Endodermal cell (in vitro differentiated cells): Measurements from ENCODE around the gene GCLC. TPM values are rescaled to one million over a fixed set of nuclear protein-coding genes. Genes with fewer than 3 reads are reported as not detected.

ENCODE experiments used
- DNase-seq: peaks from one replicate; pipeline ENCODE4 v3.0.0-alpha.2; 2017
- H3K27ac ChIP-seq: 2 replicates; pipeline ENCODE4 v1.5.1; 2013; ENCODE audit warnings: mild to moderate bottlenecking, low read depth, low read length, moderate library complexity
- H3K27me3 ChIP-seq: 2 replicates; pipeline ENCODE4 v1.6.1; 2013; ENCODE audit warnings: mild to moderate bottlenecking, low read length, moderate library complexity; ENCODE audit not compliant: insufficient read depth, control insufficient read depth, poor library complexity, severe bottlenecking
- H3K36me3 ChIP-seq: 2 replicates; pipeline ENCODE4 v1.7.0; 2013; ENCODE audit warnings: mild to moderate bottlenecking, low read length, moderate library complexity; ENCODE audit not compliant: control insufficient read depth, insufficient read depth
- H3K4me1 ChIP-seq: one replicate; pipeline ENCODE4 v1.7.0; 2013; ENCODE audit warnings: low read length; ENCODE audit not compliant: control insufficient read depth, insufficient read depth
- H3K4me3 ChIP-seq: 2 replicates; pipeline ENCODE4 v1.5.1; 2013; ENCODE audit warnings: mild to moderate bottlenecking, low read length, moderate library complexity
- H3K9ac ChIP-seq: 2 replicates; pipeline ENCODE4 v1.6.1; 2013; ENCODE audit warnings: mild to moderate bottlenecking, low read length, moderate library complexity; ENCODE audit not compliant: poor library complexity, severe bottlenecking; ENCODE audit errors: extremely low read depth
- H3K9me3 ChIP-seq: 2 replicates; pipeline ENCODE4 v1.6.1; 2013; ENCODE audit warnings: mild to moderate bottlenecking, low read length, moderate library complexity; ENCODE audit not compliant: control insufficient read depth
- H3K27ac Mint-ChIP-seq: 2 replicates; pipeline ENCODE4 v1.8.0; 2020; ENCODE audit warnings: mixed read lengths
- H3K27me3 Mint-ChIP-seq: 2 replicates; pipeline ENCODE4 v1.8.0; 2021; ENCODE audit warnings: mild to moderate bottlenecking, mixed read lengths; ENCODE audit not compliant: insufficient read depth
- H3K36me3 Mint-ChIP-seq: 2 replicates; pipeline ENCODE4 v1.8.0; 2020; ENCODE audit warnings: low read depth, mixed read lengths
- H3K4me1 Mint-ChIP-seq: 2 replicates; pipeline ENCODE4 v1.8.0; 2020; ENCODE audit warnings: mixed read lengths
- H3K4me3 Mint-ChIP-seq: 2 replicates; pipeline ENCODE4 v1.8.0; 2020; ENCODE audit warnings: mild to moderate bottlenecking, moderate library complexity, mixed read lengths
- H3K9me3 Mint-ChIP-seq: 2 replicates; pipeline ENCODE4 v1.8.0; 2020; ENCODE audit warnings: mild to moderate bottlenecking, mixed read lengths
- WGBS, 2 experiments: methylation state at CpG; one replicate each; pipeline versions ENCODE4 v1.1.5 to v1.1.7; 2013; ENCODE audit warnings: missing lambda C conversion rate in 2 of 2, mixed read lengths in 1 of 2; ENCODE audit not compliant: insufficient coverage in 1 of 2, insufficient read length in 1 of 2; 5-methylcytosine and 5-hydroxymethylcytosine counted together
- total RNA-seq, 2 donors: library from RNA; stranded (reverse); fragmentation: NEBNext Ultra II Directional in 1 of 2; extraction: Animal tissue kit (Norgen Biotek cat#: 25700) in 1 of 2; gene quantifications; 2 replicates in 1 of 2; 3 replicates in 1 of 2; pipeline ENCODE4 v1.2.1, GENCODE V29; 2021
- TF ChIP-seq, protein P1 (sequence below): fragments of 200-600 bp; sonication (generic); conservative IDR thresholded peaks from 2 replicates; pipeline ENCODE4 v1.5.0; 2021; ENCODE audit warnings: antibody characterized with exemption, mild to moderate bottlenecking

The GCLC gene
- total RNA-seq, 2 donors from 2014 or later = 44.7 to 57.7 TPM

DNA sequence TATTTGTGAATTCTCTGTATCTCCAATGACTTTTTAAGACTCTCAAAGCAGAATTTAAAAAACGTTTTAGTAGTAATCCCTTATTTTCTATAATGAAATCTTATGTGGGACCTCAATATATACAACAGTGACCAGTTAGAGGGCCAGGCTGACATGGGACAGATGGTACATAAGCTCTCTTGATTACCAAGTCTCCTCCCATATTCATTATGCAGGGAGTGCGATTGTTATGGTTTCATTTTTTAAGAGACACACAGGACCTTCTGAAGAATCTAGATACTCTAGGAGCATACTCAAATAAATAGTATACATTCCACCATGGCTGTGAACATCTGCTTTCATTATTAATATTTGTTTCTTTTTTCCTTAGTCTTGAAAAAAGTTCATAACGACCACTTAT, 43.5 kb downstream of the GCLC start:
- H3K4me1 ChIP-seq = peaks cover 6% of the 10 kb centered on the region
- Mint-ChIP-seq H3K4me3 (no peak overlapping the region), H3K9me3 (no peaks in the 10 kb centered on the region), H3K27me3 (no peaks in the 10 kb centered on the region), H3K4me1 (peaks cover 19% of the 10 kb centered on the region), H3K36me3 (peaks cover 74% of the 10 kb centered on the region), H3K27ac (no peak overlapping the region)
- no peaks in the 10 kb centered on the region for H3K9me3 ChIP-seq
- TF ChIP-seq, protein P1, sequence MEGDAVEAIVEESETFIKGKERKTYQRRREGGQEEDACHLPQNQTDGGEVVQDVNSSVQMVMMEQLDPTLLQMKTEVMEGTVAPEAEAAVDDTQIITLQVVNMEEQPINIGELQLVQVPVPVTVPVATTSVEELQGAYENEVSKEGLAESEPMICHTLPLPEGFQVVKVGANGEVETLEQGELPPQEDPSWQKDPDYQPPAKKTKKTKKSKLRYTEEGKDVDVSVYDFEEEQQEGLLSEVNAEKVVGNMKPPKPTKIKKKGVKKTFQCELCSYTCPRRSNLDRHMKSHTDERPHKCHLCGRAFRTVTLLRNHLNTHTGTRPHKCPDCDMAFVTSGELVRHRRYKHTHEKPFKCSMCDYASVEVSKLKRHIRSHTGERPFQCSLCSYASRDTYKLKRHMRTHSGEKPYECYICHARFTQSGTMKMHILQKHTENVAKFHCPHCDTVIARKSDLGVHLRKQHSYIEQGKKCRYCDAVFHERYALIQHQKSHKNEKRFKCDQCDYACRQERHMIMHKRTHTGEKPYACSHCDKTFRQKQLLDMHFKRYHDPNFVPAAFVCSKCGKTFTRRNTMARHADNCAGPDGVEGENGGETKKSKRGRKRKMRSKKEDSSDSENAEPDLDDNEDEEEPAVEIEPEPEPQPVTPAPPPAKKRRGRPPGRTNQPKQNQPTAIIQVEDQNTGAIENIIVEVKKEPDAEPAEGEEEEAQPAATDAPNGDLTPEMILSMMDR = no peak
- H3K27me3 ChIP-seq = no peaks in the 10 kb centered on the region
- peaks cover 79% of the 10 kb centered on the region for H3K36me3 ChIP-seq
- no peak overlapping the region for H3K4me3 ChIP-seq
- no peak for DNase-seq
- H3K27ac ChIP-seq = no peak overlapping the region
- no peak overlapping the region for H3K9ac ChIP-seq
- 69 to 100% methylated on average over 2 to 3 of the region's 3 CpGs for WGBS, 2 experiments

DNA sequence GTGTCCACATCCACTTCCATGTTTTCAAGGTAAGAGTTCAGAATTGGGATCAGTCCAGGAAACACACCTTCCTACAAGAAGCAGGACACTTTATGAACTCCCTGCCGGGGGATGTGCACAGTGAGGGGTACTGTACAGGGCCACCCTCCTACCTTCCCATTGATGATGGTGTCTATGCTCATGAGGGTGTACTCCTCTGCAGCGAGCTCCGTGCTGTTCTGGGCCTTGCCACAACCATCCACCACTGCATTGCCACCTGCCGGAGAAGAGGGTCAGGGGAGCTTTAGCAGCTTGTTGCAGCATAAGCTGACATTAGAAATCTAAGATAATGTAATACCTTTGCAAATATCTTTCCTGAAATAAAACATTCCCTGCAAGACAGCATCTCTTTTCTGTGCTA, 44.8 kb downstream of the GCLC start:
- Histone ChIP-seq H3K36me3 (peaks cover 67% of the 10 kb centered on the region), H3K27ac (no peak overlapping the region), H3K27me3 (no peaks in the 10 kb centered on the region), H3K4me1 (peaks cover 15% of the 10 kb centered on the region), H3K9me3 (no peaks in the 10 kb centered on the region), H3K9ac (no peak overlapping the region), H3K4me3 (no peak overlapping the region)
- no peak for DNase-seq
- Mint-ChIP-seq H3K9me3 (no peaks in the 10 kb centered on the region), H3K4me3 (no peak overlapping the region), H3K27me3 (no peaks in the 10 kb centered on the region), H3K4me1 (peaks cover 33% of the 10 kb centered on the region), H3K36me3 (peaks cover 60% of the 10 kb centered on the region), H3K27ac (no peak overlapping the region)
- TF ChIP-seq, protein P1 = no peak
- 92 to 100% methylated on average over 2 to 4 of the region's 4 CpGs for WGBS, 2 experiments

DNA sequence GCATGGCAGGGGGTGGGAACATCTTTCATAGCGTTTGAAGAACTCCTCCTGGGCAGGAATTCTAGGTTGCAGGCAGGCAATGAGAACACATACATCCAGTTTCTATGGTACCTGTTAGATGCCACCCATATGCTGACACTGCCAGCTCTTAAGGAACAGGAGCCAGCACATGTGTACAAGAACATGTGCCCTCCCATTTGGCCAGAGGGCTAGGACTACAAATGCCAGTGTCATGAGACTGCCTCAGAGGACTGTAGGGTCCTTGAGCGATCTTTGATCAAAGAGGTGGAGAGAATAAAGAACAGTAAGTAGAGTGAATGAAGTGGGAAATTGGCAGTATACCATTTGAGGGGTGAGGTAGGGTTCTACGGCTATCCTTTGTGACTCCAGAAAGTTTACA, 45.8 kb downstream of the GCLC start:
- no peak overlapping the region for H3K27ac ChIP-seq
- no peak overlapping the region for H3K9ac ChIP-seq
- H3K9me3 ChIP-seq = no peaks in the 10 kb centered on the region
- no peaks in the 10 kb centered on the region for H3K27me3 ChIP-seq
- H3K27ac Mint-ChIP-seq = no peak overlapping the region
- DNase-seq = no peak
- H3K4me1 Mint-ChIP-seq = peaks cover 41% of the 10 kb centered on the region
- peaks cover 57% of the 10 kb centered on the region for H3K36me3 ChIP-seq
- H3K4me3 ChIP-seq = no peak overlapping the region
- peaks cover 15% of the 10 kb centered on the region for H3K4me1 ChIP-seq
- H3K36me3 Mint-ChIP-seq = peaks cover 51% of the 10 kb centered on the region
- WGBS, 2 experiments = 96 to 100% methylated on average over 1 to 3 of the region's 3 CpGs
- no peaks in the 10 kb centered on the region for H3K9me3 Mint-ChIP-seq
- no peaks in the 10 kb centered on the region for H3K27me3 Mint-ChIP-seq
- TF ChIP-seq, protein P1 = no peak
- no peak overlapping the region for H3K4me3 Mint-ChIP-seq
